Peyer's patch (tissue), 4 donors: ENCODE measurements around the gene KATNAL1. TPM values are rescaled to one million over a fixed set of nuclear protein-coding genes. Genes with fewer than 3 reads are reported as not detected.
A peak's percentile ranks its signal among the peaks of the same experiment; 100 is the strongest.

ENCODE experiments used
- DNase-seq, 3 donors: peaks; one replicate each; pipeline ENCODE4 v3.0.0-alpha.2; 2017 to 2019
- H3K27ac ChIP-seq, 4 donors: fragments of 200-600 bp; sonication (generic); one replicate each; pipeline ENCODE4 v1.5.1; 2016 to 2019
- H3K27me3 ChIP-seq, 2 donors: fragments of 200-600 bp; sonication (generic); one replicate each; pipeline ENCODE4 v1.5.1; 2019
- H3K36me3 ChIP-seq, 3 donors: fragments of 200-600 bp; sonication (generic); one replicate each; pipeline ENCODE4 v1.5.1; 2016 to 2019
- H3K4me1 ChIP-seq, 4 donors: fragments of 200-600 bp; sonication (generic); one replicate each; pipeline ENCODE4 v1.5.1; 2016 to 2019
- H3K4me3 ChIP-seq, 4 donors: fragments of 200-600 bp; sonication (generic); 1 replicate in 3 of 4; 2 replicates in 1 of 4; pipeline ENCODE4 v1.5.1; 2016 to 2019; ENCODE audit warnings: mild to moderate bottlenecking in 1 of 4
- H3K9me3 ChIP-seq, 4 donors: fragments of 200-600 bp; sonication (generic); one replicate each; pipeline ENCODE4 v1.5.1; 2016 to 2019; ENCODE audit warnings: mild to moderate bottlenecking in 1 of 4
- CTCF ChIP-seq, 6 experiments: fragments of 450-650 bp in 4 of 6; fragments of 200-600 bp in 2 of 6; sonication (generic) in 1 of 6; IDR thresholded peaks; one replicate each; pipeline ENCODE4 v1.5.1; 2017 to 2019; ENCODE audit warnings: antibody characterized with exemption in 6 of 6, mild to moderate bottlenecking in 3 of 6, moderate library complexity in 1 of 6
- POLR2A ChIP-seq, 2 donors: fragments of 450-650 bp; IDR thresholded peaks; one replicate each; pipeline ENCODE4 v1.5.1; 2017; ENCODE audit warnings: antibody characterized with exemption in 2 of 2, mild to moderate bottlenecking in 2 of 2, moderate library complexity in 2 of 2
- total RNA-seq, 4 donors: library from RNA; depleted of rRNA; stranded (reverse); fragments of >200 nt; gene quantifications; one replicate each; pipeline ENCODE4 v1.1.0, GENCODE V29; 2016

Gene KATNAL1
- total RNA-seq, 4 donors from 2014 or later, result 2.7 to 25.6 (median 13.0) TPM

- Histone ChIP-seq H3K4me3 (no peak overlapping the region), H3K27me3 (no peaks in the 10 kb centered on the region), H3K36me3 (no peaks in the 10 kb centered on the region), H3K27ac (no peak overlapping the region), H3K4me1 (no peaks in the 10 kb centered on the region), H3K9me3 (no peaks in the 10 kb centered on the region)
- TF ChIP-seq POLR2A (IDR thresholded peaks at IDR 0.05) (no peak), CTCF (IDR thresholded peaks at IDR 0.05) (no peak)
- DNase-seq, result no peak
Measured at GRCh38 chr13:30164146-30164545, 143.2 kb downstream of the KATNAL1 start.

GRCh38 chr13:30163441-30163840 lies 143.9 kb downstream of the KATNAL1 start:
- no peak for DNase-seq
- TF ChIP-seq POLR2A (IDR thresholded peaks at IDR 0.05), result no peak
- no peak for TF ChIP-seq CTCF (IDR thresholded peaks at IDR 0.05)
- no peak overlapping the region for H3K4me3 ChIP-seq
- no peaks in the 10 kb centered on the region for H3K27me3 ChIP-seq
- no peaks in the 10 kb centered on the region for H3K9me3 ChIP-seq
- no peaks in the 10 kb centered on the region for H3K36me3 ChIP-seq
- H3K27ac ChIP-seq, result no peak overlapping the region
- H3K4me1 ChIP-seq, result no peaks in the 10 kb centered on the region

- no peaks in the 10 kb centered on the region for H3K27me3 ChIP-seq
- H3K4me1 ChIP-seq, result no peaks in the 10 kb centered on the region
- H3K27ac ChIP-seq, result no peak overlapping the region
- TF ChIP-seq CTCF (IDR thresholded peaks at IDR 0.05) (no peak), POLR2A (IDR thresholded peaks at IDR 0.05) (no peak)
- DNase-seq, result peak in 1 of 3 donors; percentile 5
- H3K9me3 ChIP-seq, result no peaks in the 10 kb centered on the region
- no peak overlapping the region for H3K4me3 ChIP-seq
- H3K36me3 ChIP-seq, result no peaks in the 10 kb centered on the region
Measured at GRCh38 chr13:30159446-30159839, 147.9 kb downstream of the KATNAL1 start.

GRCh38 chr13:30158774-30159445 lies 148.4 kb downstream of the KATNAL1 start:
- no peak for TF ChIP-seq POLR2A (IDR thresholded peaks at IDR 0.05)
- peak in 4 of 6 experiments; percentile 10 to 23 (median 16) for TF ChIP-seq CTCF (IDR thresholded peaks at IDR 0.05)
- H3K27ac ChIP-seq, result no peak overlapping the region
- no peaks in the 10 kb centered on the region for H3K36me3 ChIP-seq
- no peak overlapping the region for H3K4me3 ChIP-seq
- no peaks in the 10 kb centered on the region for H3K27me3 ChIP-seq
- no peaks in the 10 kb centered on the region for H3K4me1 ChIP-seq
- no peaks in the 10 kb centered on the region for H3K9me3 ChIP-seq
- DNase-seq, result peak in 1 of 3 donors; percentile 12

- H3K9me3 ChIP-seq, result no peaks in the 10 kb centered on the region
- no peak for TF ChIP-seq CTCF (IDR thresholded peaks at IDR 0.05)
- TF ChIP-seq POLR2A (IDR thresholded peaks at IDR 0.05), result no peak
- no peak overlapping the region for H3K4me3 ChIP-seq
- peak in 2 of 3 donors; percentile 14 to 38 for DNase-seq
- H3K27ac ChIP-seq, result no peak overlapping the region
- H3K4me1 ChIP-seq, result no peaks in the 10 kb centered on the region
- H3K27me3 ChIP-seq, result no peaks in the 10 kb centered on the region
- H3K36me3 ChIP-seq, result no peaks in the 10 kb centered on the region
Measured at GRCh38 chr13:30157616-30157993, 149.7 kb downstream of the KATNAL1 start.
